GM18498 (cell line): Measurements from ENCODE around the gene SEC14L5.

Experiments
- ATAC-seq: cut with Tn5 transposase; IDR thresholded peaks from one replicate; pipeline ENCODE4 v1.9.1; 2021; ENCODE audit warnings: mild to moderate bottlenecking, moderate library complexity; ENCODE audit not compliant: unreplicated experiment

Gene SEC14L5

GRCh38 chr16:4981473-4981872 is 23.3 kb downstream of the SEC14L5 start:
- ATAC-seq = no peak

- no peak for ATAC-seq
Measured at GRCh38 chr16:4982056-4982867, 24.1 kb downstream of the SEC14L5 start.

GRCh38 chr16:4984174-4984990 is 26.3 kb downstream of the SEC14L5 start:
- ATAC-seq = no peak

GRCh38 chr16:4987250-4987579 is 29.1 kb downstream of the SEC14L5 start:
- ATAC-seq = no peak

GRCh38 chr16:4987580-4988374 is 29.6 kb downstream of the SEC14L5 start:
- no peak for ATAC-seq

- no peak for ATAC-seq
Measured at GRCh38 chr16:4988647-4989046, 30.5 kb downstream of the SEC14L5 start.

GRCh38 chr16:4989391-4990006 is 31.4 kb downstream of the SEC14L5 start:
- no peak for ATAC-seq

GRCh38 chr16:4990415-4990814 is 32.3 kb downstream of the SEC14L5 start:
- no peak for ATAC-seq

GRCh38 chr16:4991754-4992153 is 33.6 kb downstream of the SEC14L5 start:
- ATAC-seq = no peak

- no peak for ATAC-seq
Measured at GRCh38 chr16:4994719-4995434, 36.7 kb downstream of the SEC14L5 start.

- ATAC-seq = no peak
Measured at GRCh38 chr16:5000573-5001001, 42.5 kb downstream of the SEC14L5 start.

- no peak for ATAC-seq
Measured at GRCh38 chr16:5001571-5001970, 43.4 kb downstream of the SEC14L5 start.

- ATAC-seq = no peak
Measured at GRCh38 chr16:5001986-5002385, 43.9 kb downstream of the SEC14L5 start.

GRCh38 chr16:5002699-5003143 is 44.6 kb downstream of the SEC14L5 start:
- no peak for ATAC-seq

- no peak for ATAC-seq
Measured at GRCh38 chr16:5003211-5003610, 45.1 kb downstream of the SEC14L5 start.

- no peak for ATAC-seq
Measured at GRCh38 chr16:5003828-5004227, 45.7 kb downstream of the SEC14L5 start.

GRCh38 chr16:5004311-5004710 is 46.2 kb downstream of the SEC14L5 start:
- ATAC-seq = no peak

GRCh38 chr16:5005916-5006315 is 47.8 kb downstream of the SEC14L5 start:
- ATAC-seq = no peak

GRCh38 chr16:5006348-5007193 is 48.4 kb downstream of the SEC14L5 start:
- no peak for ATAC-seq
